Stomach (tissue), 9 donors: Measurements from ENCODE around the gene AATF. TPM values are rescaled to one million over a fixed set of nuclear protein-coding genes. Genes with fewer than 3 reads are reported as not detected.

Experiments used
- DNase-seq, 2 donors: peaks; one replicate each; pipeline versions ENCODE4 v3.0.0 to v3.0.0-alpha.2; 2013 to 2019
- H3K27ac ChIP-seq, 5 donors: fragments of 200-600 bp in 4 of 5; sonication (generic) in 4 of 5; one replicate each; pipeline ENCODE4 v1.5.1; 2013 to 2019; ENCODE audit warnings: mild to moderate bottlenecking in 1 of 5, moderate library complexity in 1 of 5
- H3K27me3 ChIP-seq, 3 donors: fragments of 200-600 bp; sonication (generic); one replicate each; pipeline ENCODE4 v1.5.1; 2017 to 2019; ENCODE audit warnings: mixed run types in 1 of 3
- H3K36me3 ChIP-seq, 4 donors: fragments of 200-600 bp; sonication (generic); 1 replicate in 3 of 4; 2 replicates in 1 of 4; pipeline ENCODE4 v1.5.1; 2016 to 2019
- H3K4me1 ChIP-seq, 4 donors: fragments of 200-600 bp; sonication (generic); one replicate each; pipeline ENCODE4 v1.5.1; 2016 to 2019
- H3K4me3 ChIP-seq, 4 donors: fragments of 200-600 bp; sonication (generic) in 3 of 4; one replicate each; pipeline ENCODE4 v1.5.1; 2016 to 2019; ENCODE audit warnings: mild to moderate bottlenecking in 1 of 4
- H3K9me3 ChIP-seq, 4 donors: fragments of 200-600 bp; sonication (generic); one replicate each; pipeline ENCODE4 v1.5.1; 2016 to 2019
- EP300 ChIP-seq: sonication (generic); formaldehyde crosslinking; IDR thresholded peaks from one replicate; pipeline ENCODE4 v1.6.1; 2017; ENCODE audit warnings: antibody characterized with exemption
- POLR2A ChIP-seq, 4 donors: fragments of 450-650 bp; IDR thresholded peaks; one replicate each; pipeline ENCODE4 v1.6.1; 2016; ENCODE audit warnings: antibody characterized with exemption in 4 of 4, control low read depth in 2 of 4, mild to moderate bottlenecking in 1 of 4, moderate library complexity in 1 of 4
- POLR2AphosphoS5 ChIP-seq, 3 donors: sonication (generic); formaldehyde crosslinking; IDR thresholded peaks; one replicate each; pipeline ENCODE4 v1.6.1; 2016; ENCODE audit warnings: antibody characterized with exemption in 3 of 3
- WGBS, 5 donors: extraction: QIAGEN DNeasy Blood & Tissue Kit in 3 of 5; methylation state at CpG; one replicate each; pipeline versions ENCODE4 v1.1.5 to v1.1.7; 2013 to 2018; 5-methylcytosine and 5-hydroxymethylcytosine counted together
- intact Hi-C: fragments of 100-400 bp; cut with DNase I; formaldehyde crosslinking; loops from one replicate; pipeline ENCODE4 v1.15.1; 2023; ENCODE audit warnings: low total_unique reads
- polyA plus RNA-seq, 3 donors: library from polyadenylated mRNA; stranded (reverse); fragments of 200-250 nt; gene quantifications; one replicate each; pipeline ENCODE4 v1.2.3, GENCODE V29; 2013
- total RNA-seq, 5 donors: library from RNA; depleted of rRNA; stranded (reverse); fragments of >200 nt; gene quantifications; one replicate each; pipeline versions ENCODE4 v1.1.0 to v1.2.3, GENCODE V29; 2014 to 2016
- TF ChIP-seq, protein P1 (sequence below), 7 experiments: fragments of 450-650 bp in 4 of 7; fragments of 200-600 bp in 3 of 7; sonication (generic) in 3 of 7; IDR thresholded peaks; one replicate each; pipeline ENCODE4 v1.5.1; 2016 to 2019; ENCODE audit warnings: antibody characterized with exemption in 7 of 7, control low read depth in 2 of 7, mild to moderate bottlenecking in 1 of 7
- donor health status: healthy with polysubstance abuse.
- donor health status: Bipolar disorder and iron deficiency.
- donor health status: healthy.

Gene AATF
- total and polyA plus RNA-seq, 8 donors: 5.3 to 52.7 (median 24.7) TPM

DNA sequence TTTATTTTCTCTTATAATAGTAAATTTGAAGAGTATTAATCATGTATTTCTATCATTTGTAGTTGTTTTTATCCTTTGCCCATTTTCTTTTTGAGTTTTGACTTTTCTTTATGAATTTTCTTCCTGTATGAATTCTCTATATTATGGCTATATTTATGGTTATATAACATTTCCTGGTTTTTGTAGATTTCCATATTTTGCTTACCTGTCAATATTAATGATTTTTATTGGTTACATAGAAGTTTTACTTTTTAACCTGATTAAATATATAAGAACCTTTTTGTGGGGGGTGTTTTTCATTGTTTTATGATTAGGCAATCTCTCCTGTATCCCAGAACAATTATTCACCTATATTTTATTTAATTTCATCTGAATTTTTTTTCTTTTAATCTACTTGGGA, 93.2 kb downstream of the AATF start:
- Histone ChIP-seq H3K4me1 (no peaks in the 10 kb centered on the region), H3K9me3 (no peaks in the 10 kb centered on the region), H3K36me3 (peaks cover 0 to 62% (median 53%) of the 10 kb centered on the region in 4 donors), H3K4me3 (no peak overlapping the region), H3K27me3 (no peaks in the 10 kb centered on the region), H3K27ac (no peak overlapping the region)
- intact Hi-C loops: no loop called here
- TF ChIP-seq EP300 (no peak), POLR2A (IDR thresholded peaks at IDR 0.05) (no peak), POLR2AphosphoS5 (IDR thresholded peaks at IDR 0.05) (no peak)
- TF ChIP-seq, protein P1, sequence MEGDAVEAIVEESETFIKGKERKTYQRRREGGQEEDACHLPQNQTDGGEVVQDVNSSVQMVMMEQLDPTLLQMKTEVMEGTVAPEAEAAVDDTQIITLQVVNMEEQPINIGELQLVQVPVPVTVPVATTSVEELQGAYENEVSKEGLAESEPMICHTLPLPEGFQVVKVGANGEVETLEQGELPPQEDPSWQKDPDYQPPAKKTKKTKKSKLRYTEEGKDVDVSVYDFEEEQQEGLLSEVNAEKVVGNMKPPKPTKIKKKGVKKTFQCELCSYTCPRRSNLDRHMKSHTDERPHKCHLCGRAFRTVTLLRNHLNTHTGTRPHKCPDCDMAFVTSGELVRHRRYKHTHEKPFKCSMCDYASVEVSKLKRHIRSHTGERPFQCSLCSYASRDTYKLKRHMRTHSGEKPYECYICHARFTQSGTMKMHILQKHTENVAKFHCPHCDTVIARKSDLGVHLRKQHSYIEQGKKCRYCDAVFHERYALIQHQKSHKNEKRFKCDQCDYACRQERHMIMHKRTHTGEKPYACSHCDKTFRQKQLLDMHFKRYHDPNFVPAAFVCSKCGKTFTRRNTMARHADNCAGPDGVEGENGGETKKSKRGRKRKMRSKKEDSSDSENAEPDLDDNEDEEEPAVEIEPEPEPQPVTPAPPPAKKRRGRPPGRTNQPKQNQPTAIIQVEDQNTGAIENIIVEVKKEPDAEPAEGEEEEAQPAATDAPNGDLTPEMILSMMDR (IDR thresholded peaks at IDR 0.05): no peak
- no peak for DNase-seq

DNA sequence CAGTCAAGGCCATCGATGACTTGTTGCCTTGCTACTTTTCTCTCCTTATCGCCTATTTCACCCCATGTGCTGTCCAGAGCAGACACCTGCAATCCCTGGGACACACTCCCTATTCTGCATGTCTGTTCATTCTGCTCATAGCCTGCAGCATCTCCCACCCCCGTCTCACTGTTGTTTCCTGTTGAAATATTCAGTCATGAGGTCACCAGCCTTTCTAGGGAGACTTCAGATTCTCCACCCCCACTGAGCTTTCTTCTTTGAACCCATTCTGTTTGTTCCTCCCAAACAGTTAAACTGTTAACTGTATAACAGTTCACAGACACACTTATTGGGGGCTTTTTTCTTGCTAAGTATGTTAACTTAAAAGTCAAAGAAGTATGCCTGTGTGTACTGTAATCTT, 94.4 kb downstream of the AATF start:
- Histone ChIP-seq H3K36me3 (peaks cover 0 to 50% (median 41%) of the 10 kb centered on the region in 4 donors), H3K4me3 (no peak overlapping the region), H3K27me3 (no peaks in the 10 kb centered on the region), H3K9me3 (no peaks in the 10 kb centered on the region), H3K27ac (no peak overlapping the region), H3K4me1 (peaks cover 0 to 7% (median 5%) of the 10 kb centered on the region in 4 donors)
- intact Hi-C loops: no loop called here
- 83 to 90% (median 86%) methylated on average over 3 of the region's 3 CpGs for WGBS, 5 donors
- DNase-seq: no peak
- TF ChIP-seq POLR2A (IDR thresholded peaks at IDR 0.05) (no peak), POLR2AphosphoS5 (IDR thresholded peaks at IDR 0.05) (no peak), EP300 (no peak)
- TF ChIP-seq, protein P1 (IDR thresholded peaks at IDR 0.05): no peak

DNA sequence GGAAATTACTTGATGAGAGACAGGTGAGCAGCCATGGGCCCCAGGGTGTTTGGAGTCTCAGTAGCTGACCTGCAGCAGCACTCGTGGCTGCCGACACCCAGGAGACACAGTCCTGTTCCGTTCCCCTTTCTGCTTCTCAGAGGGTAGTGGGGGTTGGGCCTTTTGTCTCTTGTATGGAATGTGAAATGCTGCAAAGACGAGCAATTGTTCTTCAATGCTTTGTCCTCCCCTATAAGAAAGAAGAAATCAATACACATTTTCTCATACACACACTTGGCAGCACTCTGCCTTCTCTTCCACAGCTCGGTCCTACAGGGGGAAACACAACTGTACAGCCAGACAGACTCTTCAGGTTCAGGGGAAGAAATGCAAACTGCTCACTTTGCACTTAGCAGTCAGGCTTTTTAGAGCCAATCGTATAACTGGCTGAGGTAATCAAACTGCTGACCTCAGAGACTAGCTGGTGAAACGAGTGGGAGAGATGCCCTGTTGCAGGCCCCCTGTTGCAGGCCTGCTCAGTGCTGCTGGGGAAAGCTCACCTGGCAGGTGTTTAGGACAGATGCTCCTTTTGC, 96.7 kb downstream of the AATF start:
- H3K4me3 ChIP-seq: no peak overlapping the region
- no peak for DNase-seq
- peaks cover under 1 to 49% (median 47%) of the 10 kb centered on the region in 4 donors for H3K36me3 ChIP-seq
- no peak overlapping the region for H3K27ac ChIP-seq
- 73 to 79% (median 76%) methylated on average over 7 of the region's 7 CpGs for WGBS, 5 donors
- intact Hi-C loops: no loop called here
- H3K4me1 ChIP-seq: peaks cover 0 to 12% (median 5%) of the 10 kb centered on the region in 4 donors
- H3K9me3 ChIP-seq: no peaks in the 10 kb centered on the region
- no peaks in the 10 kb centered on the region for H3K27me3 ChIP-seq
- TF ChIP-seq, protein P1 (IDR thresholded peaks at IDR 0.05): no peak
- TF ChIP-seq EP300 (no peak), POLR2A (IDR thresholded peaks at IDR 0.05) (no peak), POLR2AphosphoS5 (IDR thresholded peaks at IDR 0.05) (no peak)

DNA sequence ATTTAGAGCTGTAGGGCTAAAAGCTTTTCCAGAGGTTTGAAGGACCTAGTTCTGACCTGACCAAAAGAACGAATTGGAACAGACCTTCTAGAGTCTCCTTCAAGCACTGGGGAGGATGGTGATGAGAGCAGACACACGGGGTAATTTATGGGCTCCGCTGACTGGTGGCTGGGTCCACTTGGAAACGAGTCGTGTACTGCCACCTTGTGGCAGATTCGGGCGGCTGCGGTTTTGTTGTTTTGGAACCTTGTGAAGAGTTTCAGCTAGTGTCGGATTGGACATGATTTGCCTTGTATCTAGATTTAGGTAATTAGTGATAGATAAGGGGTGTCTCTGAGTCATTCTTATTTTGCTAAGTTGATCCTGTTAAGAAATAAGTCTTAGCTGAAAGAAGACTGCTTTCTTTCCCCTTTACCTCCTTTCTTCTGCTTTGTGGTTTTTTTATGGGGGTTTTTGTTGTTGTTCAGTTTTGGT, 98.9 kb downstream of the AATF start:
- Histone ChIP-seq H3K36me3 (peaks cover 8 to 69% (median 59%) of the 10 kb centered on the region in 4 donors), H3K27ac (no peak overlapping the region), H3K4me3 (no peak overlapping the region), H3K4me1 (peaks cover 0 to 12% (median 5%) of the 10 kb centered on the region in 4 donors), H3K9me3 (no peaks in the 10 kb centered on the region), H3K27me3 (no peaks in the 10 kb centered on the region)
- DNase-seq: peak; percentile 82 to 92
- TF ChIP-seq POLR2A (IDR thresholded peaks at IDR 0.05) (no peak), EP300 (no peak), POLR2AphosphoS5 (IDR thresholded peaks at IDR 0.05) (no peak)
- TF ChIP-seq, protein P1 (IDR thresholded peaks at IDR 0.05): peak in 5 of 7 experiments; percentile 64 to 85 (median 73)
- 5 to 9% (median 6%) methylated on average over 9 of the region's 9 CpGs for WGBS, 5 donors
- intact Hi-C loops: no loop called here
